Lower lobe of right lung (tissue), 2 donors: ENCODE results near the gene CBX2. TPM values are rescaled to one million over a fixed set of nuclear protein-coding genes. Genes with fewer than 3 reads are reported as not detected.
"Not testable (repeated sequence)": the region's sequence is repeated elsewhere in the genome, so short reads cannot be mapped to it uniquely, and the experiment has no call there.

Experiments
- ATAC-seq, 2 donors: fragments of 200-7000 bp; cut with Tn5 transposase; one replicate each; pipeline ENCODE4 v1.9.1; 2020 to 2022; ENCODE audit warnings: mild to moderate bottlenecking in 2 of 2, moderate library complexity in 2 of 2
- DNase-seq: peaks from one replicate; pipeline ENCODE4 v3.0.0-alpha.2; 2020
- H3K27ac ChIP-seq: fragments of 200-600 bp; one replicate; pipeline ENCODE4 v1.8.0; 2022
- H3K27me3 ChIP-seq: fragments of 200-600 bp; one replicate; pipeline ENCODE4 v1.8.0; 2022; ENCODE audit warnings: low read depth
- H3K36me3 ChIP-seq: fragments of 200-600 bp; one replicate; pipeline ENCODE4 v1.8.0; 2022; ENCODE audit warnings: mild to moderate bottlenecking
- H3K4me1 ChIP-seq: fragments of 200-600 bp; one replicate; pipeline ENCODE4 v1.8.0; 2022
- H3K4me3 ChIP-seq: fragments of 200-600 bp; one replicate; pipeline ENCODE4 v1.8.0; 2022; ENCODE audit warnings: mild to moderate bottlenecking
- H3K9me3 ChIP-seq: fragments of 200-600 bp; one replicate; pipeline ENCODE4 v1.8.0; 2022
- intact Hi-C: fragments of 100-400 bp; cut with DNase I; formaldehyde crosslinking; loops from one replicate; pipeline ENCODE4 v1.11.0; 2022
- total RNA-seq: library from RNA; stranded (reverse); fragmentation: NEBNext Ultra II Directional; extraction: Animal tissue kit (Norgen Biotek cat#: 25700); gene quantifications from one replicate; pipeline ENCODE4 v1.2.1, GENCODE V29; 2021
- TF ChIP-seq, protein P1 (sequence below): fragments of 200-600 bp; IDR thresholded peaks from one replicate; pipeline ENCODE4 v1.8.0; 2022; ENCODE audit warnings: antibody characterized with exemption, mild to moderate bottlenecking
- donor health status: DM: no; HTN: yes; CAD: no; lungs with severe emphysema.

Gene CBX2
- total RNA-seq, 1 donor from 2014 or later: 3.9 TPM

GRCh38 chr17:79749156-79749815, 28.7 kb upstream of the CBX2 start:
- no peak overlapping the region for H3K4me3 ChIP-seq
- H3K9me3 ChIP-seq: no peaks in the 10 kb centered on the region
- intact Hi-C loops: no loop called here
- H3K36me3 ChIP-seq: no peaks in the 10 kb centered on the region
- DNase-seq (no peak), ATAC-seq (no peak)
- no peak overlapping the region for H3K27ac ChIP-seq
- H3K27me3 ChIP-seq: peaks cover 81% of the 10 kb centered on the region
- TF ChIP-seq, protein P1, sequence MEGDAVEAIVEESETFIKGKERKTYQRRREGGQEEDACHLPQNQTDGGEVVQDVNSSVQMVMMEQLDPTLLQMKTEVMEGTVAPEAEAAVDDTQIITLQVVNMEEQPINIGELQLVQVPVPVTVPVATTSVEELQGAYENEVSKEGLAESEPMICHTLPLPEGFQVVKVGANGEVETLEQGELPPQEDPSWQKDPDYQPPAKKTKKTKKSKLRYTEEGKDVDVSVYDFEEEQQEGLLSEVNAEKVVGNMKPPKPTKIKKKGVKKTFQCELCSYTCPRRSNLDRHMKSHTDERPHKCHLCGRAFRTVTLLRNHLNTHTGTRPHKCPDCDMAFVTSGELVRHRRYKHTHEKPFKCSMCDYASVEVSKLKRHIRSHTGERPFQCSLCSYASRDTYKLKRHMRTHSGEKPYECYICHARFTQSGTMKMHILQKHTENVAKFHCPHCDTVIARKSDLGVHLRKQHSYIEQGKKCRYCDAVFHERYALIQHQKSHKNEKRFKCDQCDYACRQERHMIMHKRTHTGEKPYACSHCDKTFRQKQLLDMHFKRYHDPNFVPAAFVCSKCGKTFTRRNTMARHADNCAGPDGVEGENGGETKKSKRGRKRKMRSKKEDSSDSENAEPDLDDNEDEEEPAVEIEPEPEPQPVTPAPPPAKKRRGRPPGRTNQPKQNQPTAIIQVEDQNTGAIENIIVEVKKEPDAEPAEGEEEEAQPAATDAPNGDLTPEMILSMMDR: no peak
- H3K4me1 ChIP-seq: peaks cover 18% of the 10 kb centered on the region

GRCh38 chr17:79749958-79750357, 28.0 kb upstream of the CBX2 start:
- intact Hi-C loops: no loop called here
- no peak for ATAC-seq
- TF ChIP-seq, protein P1: no peak
- H3K9me3 ChIP-seq: no peaks in the 10 kb centered on the region
- no peak overlapping the region for H3K4me3 ChIP-seq
- peaks cover 18% of the 10 kb centered on the region for H3K4me1 ChIP-seq
- peaks cover 78% of the 10 kb centered on the region for H3K27me3 ChIP-seq
- no peak overlapping the region for H3K27ac ChIP-seq
- no peaks in the 10 kb centered on the region for H3K36me3 ChIP-seq
- no peak for DNase-seq

- Histone ChIP-seq H3K36me3 (no peaks in the 10 kb centered on the region), H3K4me3 (no peak overlapping the region), H3K4me1 (peaks cover 16% of the 10 kb centered on the region), H3K27ac (no peak overlapping the region), H3K27me3 (peaks cover 70% of the 10 kb centered on the region), H3K9me3 (no peaks in the 10 kb centered on the region)
- TF ChIP-seq, protein P1: no peak
- ATAC-seq: no peak
- intact Hi-C loops: no loop called here
- peak; percentile 8 for DNase-seq
Observed at GRCh38 chr17:79750650-79751545, 27.1 kb upstream of the CBX2 start.

DNA sequence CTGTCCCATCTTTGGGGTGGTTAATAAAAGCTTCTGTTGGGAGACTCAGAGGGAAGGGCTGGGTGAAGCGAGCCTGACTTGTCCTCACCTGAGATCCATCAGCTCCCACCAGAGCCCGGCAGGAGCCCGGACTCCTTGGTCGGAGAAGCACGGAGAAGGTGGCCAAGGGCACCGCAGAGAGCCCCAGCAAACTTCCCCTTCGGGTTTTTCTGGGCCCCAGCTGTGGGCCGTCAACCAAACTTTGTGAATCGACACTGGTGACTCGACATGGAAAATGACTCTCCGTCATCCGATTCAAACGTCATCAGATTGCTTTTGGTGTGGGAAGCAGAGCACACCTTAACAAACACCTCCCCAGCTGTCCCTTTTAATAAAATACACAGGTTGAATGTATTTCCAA, 25.8 kb upstream of the CBX2 start:
- peak; percentile 22 for DNase-seq

DNA sequence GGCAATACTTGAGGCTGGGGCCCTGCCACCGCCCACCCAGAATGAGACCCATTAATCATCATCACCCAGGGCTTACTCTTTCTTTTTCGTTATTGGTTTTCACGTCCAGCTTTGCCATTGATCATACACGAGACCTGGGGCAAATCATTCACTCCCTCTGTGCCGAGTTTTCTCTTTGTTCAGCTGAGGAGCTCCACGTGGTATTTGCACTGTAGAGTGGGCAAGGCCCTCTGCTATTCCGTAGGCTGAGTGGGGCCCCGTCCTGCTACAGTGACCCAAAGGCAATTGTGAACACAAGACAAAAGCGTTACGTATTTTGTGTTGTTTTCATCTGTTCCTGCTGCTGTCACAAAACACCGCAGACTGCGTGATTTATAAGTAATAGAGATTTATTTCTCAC, 23.6 kb upstream of the CBX2 start:
- Histone ChIP-seq H3K4me1 (no peaks in the 10 kb centered on the region), H3K27ac (no peak overlapping the region), H3K9me3 (no peaks in the 10 kb centered on the region), H3K4me3 (no peak overlapping the region), H3K36me3 (no peaks in the 10 kb centered on the region), H3K27me3 (peaks cover 38% of the 10 kb centered on the region)
- DNase-seq: peak; percentile 18
- ATAC-seq: no peak
- intact Hi-C loops: no loop called here
- TF ChIP-seq, protein P1: no peak

More for the DNA sequence above, 25.8 kb upstream of the CBX2 start:
- intact Hi-C loops: no loop called here
- peaks cover 60% of the 10 kb centered on the region for H3K27me3 ChIP-seq
- ATAC-seq: no peak
- peaks cover 7% of the 10 kb centered on the region for H3K4me1 ChIP-seq
- no peak overlapping the region for H3K27ac ChIP-seq
- TF ChIP-seq, protein P1: no peak
- H3K36me3 ChIP-seq: no peaks in the 10 kb centered on the region
- H3K9me3 ChIP-seq: no peaks in the 10 kb centered on the region
- H3K4me3 ChIP-seq: no peak overlapping the region

DNA sequence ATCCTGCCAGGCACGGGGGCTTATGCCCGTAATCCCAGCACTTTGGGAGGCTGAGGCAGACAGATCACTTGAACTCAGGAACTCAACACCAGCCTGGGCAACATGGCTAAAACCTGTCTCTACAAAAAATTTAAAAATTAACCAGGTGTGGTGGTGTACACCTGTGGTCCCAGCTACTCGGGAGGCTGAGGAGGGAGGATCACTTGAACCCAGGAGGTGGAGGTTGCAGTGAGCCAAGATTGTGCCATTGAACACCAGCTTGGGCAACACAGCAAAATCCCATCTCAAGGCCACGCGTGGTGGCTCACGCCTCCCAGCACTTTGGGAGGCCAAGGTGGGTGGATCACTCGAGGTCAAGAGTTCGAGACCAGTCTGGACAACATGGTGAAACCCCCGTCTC, 23.0 kb upstream of the CBX2 start:
- ATAC-seq, intact Hi-C loops: not testable (repeated sequence)

More for the DNA sequence above, 23.0 kb upstream of the CBX2 start:
- DNase-seq: peak; percentile 7
- not testable (repeated sequence) for H3K36me3 ChIP-seq, H3K4me3 ChIP-seq, H3K4me1 ChIP-seq, H3K27ac ChIP-seq, H3K9me3 ChIP-seq
- H3K27me3 ChIP-seq: peaks cover 33% of the 10 kb centered on the region
